Astrocyte of the spinal cord (primary cell): ENCODE results near the gene MORN1.

Source experiments
- DNase-seq: peaks from one replicate; pipeline ENCODE4 v3.0.0; 2011; ENCODE audit warnings: low read depth, low spot score
- H3K4me3 ChIP-seq: 2 replicates; pipeline ENCODE4 v1.5.1; 2011; ENCODE audit warnings: low read depth, mild to moderate bottlenecking, low read length, moderate library complexity
- CTCF ChIP-seq: IDR thresholded peaks from 2 replicates; pipeline ENCODE4 v1.5.1; 2012; ENCODE audit warnings: low read depth, mild to moderate bottlenecking, low read length, inconsistent platforms
- in situ Hi-C: cut with HindIII; loops from 2 replicates; pipeline ENCODE4 v1.10.0; 2017; ENCODE audit warnings: low sequenced_read_pairs

MORN1 gene

GRCh38 chr1:2314803-2315673 lies 76.3 kb downstream of the MORN1 start:
- DNase-seq, result peak; percentile 47
- peak; percentile 71 for TF ChIP-seq CTCF
- in situ Hi-C loops, result no loop called here
- peak overlapping the region; percentile 26 for H3K4me3 ChIP-seq

- peak; percentile 50 for DNase-seq
- H3K4me3 ChIP-seq, result peak overlapping the region; percentile 26
- no peak for TF ChIP-seq CTCF
- in situ Hi-C loops, result no loop called here
These were observed 77.0 kb downstream of the MORN1 start for GRCh38 chr1:2314273-2314802.

GRCh38 chr1:2313651-2314261 lies 77.6 kb downstream of the MORN1 start:
- TF ChIP-seq CTCF, result no peak
- DNase-seq, result no peak
- peak overlapping the region; percentile 26 for H3K4me3 ChIP-seq
- in situ Hi-C loops, result no loop called here

GRCh38 chr1:2312515-2313301 lies 78.6 kb downstream of the MORN1 start:
- TF ChIP-seq CTCF, result no peak
- H3K4me3 ChIP-seq, result no peak overlapping the region
- DNase-seq, result no peak
- in situ Hi-C loops, result no loop called here

- H3K4me3 ChIP-seq, result no peak overlapping the region
- no peak for TF ChIP-seq CTCF
- in situ Hi-C loops, result no loop called here
- DNase-seq, result no peak
These were observed 79.2 kb downstream of the MORN1 start for GRCh38 chr1:2312160-2312514.
